ENCODE measurements around the gene ASCC3. TPM values are rescaled to one million over a fixed set of nuclear protein-coding genes. Genes with fewer than 3 reads are reported as not detected.

Gene ASCC3
- total RNA-seq, 1 donor from 2014 or later: 12.7 TPM

GRCh38 chr6:100883347-100883746, 2.2 kb upstream of the ASCC3 start:
- Histone ChIP-seq H3K36me3 (no peaks in the 10 kb centered on the region), H3K27me3 (no peaks in the 10 kb centered on the region), H3K4me3 (no peak overlapping the region), H3K27ac (no peak overlapping the region), H3K9me3 (no peaks in the 10 kb centered on the region), H3K4me1 (peaks cover 0 to 12% of the 10 kb centered on the region in 2 donors)
- intact Hi-C loops (cut with DNase I): loop anchor here (5.0 kb wide), 1 partner anchor 536 kb away; no protein-coding TSS in a partner anchor
- no peak for DNase-seq (ENCODE audit: low spot score in 2 of 2)
- no peak for TF ChIP-seq CTCF (IDR thresholded peaks at IDR 0.05)

GRCh38 chr6:100881707-100882040, 545 bp upstream of the ASCC3 start:
- no peak for DNase-seq (ENCODE audit: low spot score in 2 of 2)
- Histone ChIP-seq H3K36me3 (no peaks in the 10 kb centered on the region), H3K4me3 (peak overlapping the region; percentile 75 to 91), H3K9me3 (no peaks in the 10 kb centered on the region), H3K27ac (peak overlapping the region; percentile 83 to 93), H3K27me3 (no peaks in the 10 kb centered on the region), H3K4me1 (peaks cover 0 to 20% of the 10 kb centered on the region in 2 donors)
- intact Hi-C loops (cut with DNase I): loop anchor here (5.0 kb wide), 1 partner anchor 534 kb away; no protein-coding TSS in a partner anchor
- no peak for TF ChIP-seq CTCF (IDR thresholded peaks at IDR 0.05)

- H3K36me3 ChIP-seq: no peaks in the 10 kb centered on the region
- H3K4me1 ChIP-seq: peaks cover 0 to 20% of the 10 kb centered on the region in 2 donors
- H3K27ac ChIP-seq: peak overlapping the region; percentile 83 to 93
- H3K27me3 ChIP-seq: no peaks in the 10 kb centered on the region
- TF ChIP-seq CTCF (IDR thresholded peaks at IDR 0.05): no peak
- H3K4me3 ChIP-seq: peak overlapping the region; percentile 75 to 91
- no peaks in the 10 kb centered on the region for H3K9me3 ChIP-seq
- DNase-seq (ENCODE audit: low spot score in 2 of 2): no peak
- intact Hi-C loops (cut with DNase I): loop anchor here (5.0 kb wide), 1 partner anchor 533 kb away; no protein-coding TSS in a partner anchor
Measured at GRCh38 chr6:100880149-100880852, 828 bp downstream of the ASCC3 start.

- intact Hi-C loops (cut with DNase I): no loop called here
Measured at GRCh38 chr6:100879317-100879716, 1.8 kb downstream of the ASCC3 start.

GRCh38 chr6:100877851-100878250, 3.3 kb downstream of the ASCC3 start:
- peaks cover 0 to 20% of the 10 kb centered on the region in 2 donors for H3K4me1 ChIP-seq
- H3K27me3 ChIP-seq: no peaks in the 10 kb centered on the region
- no peak for TF ChIP-seq CTCF (IDR thresholded peaks at IDR 0.05)
- no peak for DNase-seq (ENCODE audit: low spot score in 2 of 2)
- H3K27ac ChIP-seq: peak overlapping the region in 1 of 2 donors; percentile 83
- intact Hi-C loops (cut with DNase I): no loop called here
- H3K4me3 ChIP-seq: peak overlapping the region in 1 of 2 donors; percentile 75
- H3K36me3 ChIP-seq: no peaks in the 10 kb centered on the region
- H3K9me3 ChIP-seq: no peaks in the 10 kb centered on the region

More at GRCh38 chr6:100879317-100879716, 1.8 kb downstream of the ASCC3 start:
- no peaks in the 10 kb centered on the region for H3K27me3 ChIP-seq
- H3K9me3 ChIP-seq: no peaks in the 10 kb centered on the region
- no peak for DNase-seq (ENCODE audit: low spot score in 2 of 2)
- no peak for TF ChIP-seq CTCF (IDR thresholded peaks at IDR 0.05)
- H3K4me1 ChIP-seq: peaks cover 0 to 20% of the 10 kb centered on the region in 2 donors
- no peaks in the 10 kb centered on the region for H3K36me3 ChIP-seq
- H3K27ac ChIP-seq: peak overlapping the region in 1 of 2 donors; percentile 83
- peak overlapping the region in 1 of 2 donors; percentile 75 for H3K4me3 ChIP-seq

Measured in ascending aorta (tissue), 2 donors.